Lung (tissue), 12 donors: Measurements from ENCODE around the gene CAPG. TPM values are rescaled to one million over a fixed set of nuclear protein-coding genes. Genes with fewer than 3 reads are reported as not detected.

Source experiments
- ATAC-seq: fragments of 200-7000 bp; cut with Tn5 transposase; one replicate; pipeline ENCODE4 v1.9.1; 2020; ENCODE audit warnings: moderate number of reproducible peaks; ENCODE audit not compliant: insufficient read depth, low FRiP score
- DNase-seq, 3 donors: peaks; one replicate each; pipeline ENCODE4 v3.0.0-alpha.2; 2013 to 2017
- H3K27ac ChIP-seq, 2 donors: one replicate each; pipeline ENCODE4 v1.5.1; 2013; ENCODE audit warnings: mild to moderate bottlenecking in 2 of 2, moderate library complexity in 2 of 2, control low read depth in 1 of 2, inconsistent platforms in 1 of 2, low read depth in 1 of 2, low read length in 1 of 2
- H3K27me3 ChIP-seq, 3 donors: one replicate each; pipeline ENCODE4 v1.5.1; 2013; ENCODE audit warnings: low read length in 2 of 3; ENCODE audit not compliant: control insufficient read depth in 3 of 3, insufficient read depth in 3 of 3
- H3K36me3 ChIP-seq, 4 donors: one replicate each; pipeline ENCODE4 v1.5.1; 2013; ENCODE audit warnings: low read length in 4 of 4, mild to moderate bottlenecking in 1 of 4, moderate library complexity in 1 of 4; ENCODE audit not compliant: control insufficient read depth in 4 of 4, insufficient read depth in 4 of 4
- H3K4me1 ChIP-seq, 5 donors: one replicate each; pipeline ENCODE4 v1.5.1; 2013; ENCODE audit warnings: low read length in 5 of 5, mild to moderate bottlenecking in 2 of 5, moderate library complexity in 1 of 5; ENCODE audit not compliant: control insufficient read depth in 5 of 5, insufficient read depth in 5 of 5
- H3K4me3 ChIP-seq: one replicate; pipeline ENCODE4 v1.5.1; 2013; ENCODE audit warnings: mild to moderate bottlenecking, control low read depth, moderate library complexity
- H3K9ac ChIP-seq, 2 donors: one replicate each; pipeline ENCODE4 v1.5.1; 2013; ENCODE audit warnings: low read length in 2 of 2, control low read depth in 1 of 2; ENCODE audit not compliant: insufficient read depth in 1 of 2
- H3K9me3 ChIP-seq, 4 donors: one replicate each; pipeline ENCODE4 v1.5.1; 2013; ENCODE audit warnings: low read length in 3 of 4, mild to moderate bottlenecking in 1 of 4, moderate library complexity in 1 of 4; ENCODE audit not compliant: control insufficient read depth in 4 of 4, insufficient read depth in 3 of 4
- WGBS, 2 donors: extraction: QIAGEN DNeasy Blood & Tissue Kit; methylation state at CpG; one replicate each; pipeline ENCODE4 v1.1.7; 2013; 5-methylcytosine and 5-hydroxymethylcytosine counted together
- polyA plus RNA-seq, 2 donors: library from polyadenylated mRNA; stranded (reverse); fragments of 200-250 nt; gene quantifications; one replicate each; pipeline ENCODE4 v1.2.1, GENCODE V29; 2013
- total RNA-seq, 2 donors: library from RNA; depleted of rRNA in 1 of 2; stranded (reverse); fragments of >200 nt in 1 of 2; gene quantifications; one replicate each; pipeline ENCODE4 v1.2.1, GENCODE V29; 2014 to 2021
- TF ChIP-seq, protein P1 (sequence below): IDR thresholded peaks from 2 replicates; pipeline ENCODE4 v1.5.1; 2012; ENCODE audit warnings: mild to moderate bottlenecking; ENCODE audit errors: control extremely low read depth, extremely low read depth
- donor health status: control.
- donor health status: control.
- donor health status: Bipolar disorder and iron deficiency.
- donor health status: healthy.
- donor health status: DM: yes; HTN: yes; CAD: no.

Gene CAPG
- total and polyA plus RNA-seq, 4 donors = 53.2 to 415 (median 390) TPM

- TF ChIP-seq, protein P1, sequence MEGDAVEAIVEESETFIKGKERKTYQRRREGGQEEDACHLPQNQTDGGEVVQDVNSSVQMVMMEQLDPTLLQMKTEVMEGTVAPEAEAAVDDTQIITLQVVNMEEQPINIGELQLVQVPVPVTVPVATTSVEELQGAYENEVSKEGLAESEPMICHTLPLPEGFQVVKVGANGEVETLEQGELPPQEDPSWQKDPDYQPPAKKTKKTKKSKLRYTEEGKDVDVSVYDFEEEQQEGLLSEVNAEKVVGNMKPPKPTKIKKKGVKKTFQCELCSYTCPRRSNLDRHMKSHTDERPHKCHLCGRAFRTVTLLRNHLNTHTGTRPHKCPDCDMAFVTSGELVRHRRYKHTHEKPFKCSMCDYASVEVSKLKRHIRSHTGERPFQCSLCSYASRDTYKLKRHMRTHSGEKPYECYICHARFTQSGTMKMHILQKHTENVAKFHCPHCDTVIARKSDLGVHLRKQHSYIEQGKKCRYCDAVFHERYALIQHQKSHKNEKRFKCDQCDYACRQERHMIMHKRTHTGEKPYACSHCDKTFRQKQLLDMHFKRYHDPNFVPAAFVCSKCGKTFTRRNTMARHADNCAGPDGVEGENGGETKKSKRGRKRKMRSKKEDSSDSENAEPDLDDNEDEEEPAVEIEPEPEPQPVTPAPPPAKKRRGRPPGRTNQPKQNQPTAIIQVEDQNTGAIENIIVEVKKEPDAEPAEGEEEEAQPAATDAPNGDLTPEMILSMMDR = no peak
- Histone ChIP-seq H3K9me3 (no peaks in the 10 kb centered on the region), H3K9ac (no peak overlapping the region), H3K36me3 (no peaks in the 10 kb centered on the region), H3K27me3 (no peaks in the 10 kb centered on the region), H3K4me1 (no peaks in the 10 kb centered on the region), H3K4me3 (no peak overlapping the region), H3K27ac (no peak overlapping the region)
- WGBS, 2 donors = 84 to 90% methylated on average over 6 of the region's 6 CpGs
- DNase-seq = no peak
- no peak for ATAC-seq
Measured at GRCh38 chr2:85457877-85458316, 47.7 kb upstream of the CAPG start.

DNA sequence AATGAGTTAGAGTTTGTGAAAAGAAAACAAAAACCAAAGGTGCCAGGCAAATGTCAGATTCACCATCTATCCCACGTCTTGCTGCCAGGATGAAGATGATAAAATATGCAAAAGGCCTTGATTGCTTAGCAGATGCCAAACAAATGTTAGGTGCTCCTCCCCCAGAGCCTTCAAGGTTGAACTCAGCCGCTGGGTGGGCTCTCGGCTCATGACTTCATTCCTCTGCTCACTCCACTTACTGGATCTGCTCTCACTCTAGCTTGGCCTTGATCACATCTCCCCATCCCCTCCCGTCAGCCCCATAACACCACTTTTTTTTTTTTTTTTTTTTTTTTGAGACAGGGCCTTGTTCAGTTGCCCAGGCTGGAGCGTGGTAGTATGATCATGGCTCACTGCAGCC, 46.9 kb upstream of the CAPG start:
- no peak overlapping the region for H3K4me3 ChIP-seq
- WGBS, 2 donors = 88 to 99% methylated on average over 5 of the region's 5 CpGs

DNA sequence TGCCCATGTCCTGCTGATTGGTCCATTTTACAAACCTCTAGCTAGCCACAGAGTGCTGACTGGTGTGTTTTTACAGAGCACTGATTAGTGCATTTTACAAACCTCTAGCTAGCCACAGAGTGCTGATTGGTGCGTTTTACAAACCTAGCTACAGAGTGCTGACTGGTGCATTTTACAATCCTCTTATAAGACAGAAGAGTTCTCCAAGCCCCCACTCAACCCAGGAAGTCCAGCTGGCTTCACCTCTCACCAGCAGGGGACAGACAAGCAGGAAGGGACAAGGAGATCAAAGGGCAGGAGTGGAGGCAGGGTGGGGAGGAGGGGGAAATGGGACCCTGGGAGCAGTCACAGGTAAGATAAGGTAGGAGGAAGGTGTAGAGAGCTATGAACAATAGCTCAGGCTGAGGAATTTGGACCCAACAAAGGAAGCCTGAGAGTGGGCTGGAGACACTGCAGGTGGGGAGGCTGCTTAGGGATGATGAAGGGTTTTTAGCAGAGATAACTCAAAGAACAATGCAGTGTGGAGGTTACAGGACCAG, 45.5 kb upstream of the CAPG start:
- H3K27me3 ChIP-seq = no peaks in the 10 kb centered on the region
- no peak overlapping the region for H3K4me3 ChIP-seq
- H3K27ac ChIP-seq = no peak overlapping the region
- ATAC-seq (no peak), DNase-seq (no peak)
- no peaks in the 10 kb centered on the region for H3K9me3 ChIP-seq
- H3K36me3 ChIP-seq = no peaks in the 10 kb centered on the region
- H3K4me1 ChIP-seq = no peaks in the 10 kb centered on the region
- 67 to 100% methylated on average over 1 of the region's 1 CpG for WGBS, 2 donors
- TF ChIP-seq, protein P1 = no peak
- no peak overlapping the region for H3K9ac ChIP-seq

More for the DNA sequence above, 46.9 kb upstream of the CAPG start:
- Histone ChIP-seq H3K9me3 (no peaks in the 10 kb centered on the region), H3K9ac (no peak overlapping the region), H3K36me3 (no peaks in the 10 kb centered on the region), H3K27me3 (no peaks in the 10 kb centered on the region), H3K27ac (no peak overlapping the region), H3K4me1 (no peaks in the 10 kb centered on the region)
- ATAC-seq (peak; percentile 19), DNase-seq (no peak)
- TF ChIP-seq, protein P1 = no peak

- Histone ChIP-seq H3K36me3 (no peaks in the 10 kb centered on the region), H3K27me3 (no peaks in the 10 kb centered on the region), H3K27ac (no peak overlapping the region), H3K9me3 (no peaks in the 10 kb centered on the region), H3K4me1 (no peaks in the 10 kb centered on the region), H3K4me3 (no peak overlapping the region), H3K9ac (no peak overlapping the region)
- no peak for ATAC-seq
- DNase-seq = no peak
- TF ChIP-seq, protein P1 = no peak
- 66 to 85% methylated on average over 7 of the region's 7 CpGs for WGBS, 2 donors
Measured at GRCh38 chr2:85453571-85453970, 43.4 kb upstream of the CAPG start.
